GM21423 (cell line): ENCODE results near the gene CYRIA.

Experiments used
- ATAC-seq: cut with Tn5 transposase; IDR thresholded peaks from one replicate; pipeline ENCODE4 v1.9.1; 2021; ENCODE audit warnings: mild to moderate bottlenecking, moderate library complexity; ENCODE audit not compliant: unreplicated experiment

Gene CYRIA

DNA sequence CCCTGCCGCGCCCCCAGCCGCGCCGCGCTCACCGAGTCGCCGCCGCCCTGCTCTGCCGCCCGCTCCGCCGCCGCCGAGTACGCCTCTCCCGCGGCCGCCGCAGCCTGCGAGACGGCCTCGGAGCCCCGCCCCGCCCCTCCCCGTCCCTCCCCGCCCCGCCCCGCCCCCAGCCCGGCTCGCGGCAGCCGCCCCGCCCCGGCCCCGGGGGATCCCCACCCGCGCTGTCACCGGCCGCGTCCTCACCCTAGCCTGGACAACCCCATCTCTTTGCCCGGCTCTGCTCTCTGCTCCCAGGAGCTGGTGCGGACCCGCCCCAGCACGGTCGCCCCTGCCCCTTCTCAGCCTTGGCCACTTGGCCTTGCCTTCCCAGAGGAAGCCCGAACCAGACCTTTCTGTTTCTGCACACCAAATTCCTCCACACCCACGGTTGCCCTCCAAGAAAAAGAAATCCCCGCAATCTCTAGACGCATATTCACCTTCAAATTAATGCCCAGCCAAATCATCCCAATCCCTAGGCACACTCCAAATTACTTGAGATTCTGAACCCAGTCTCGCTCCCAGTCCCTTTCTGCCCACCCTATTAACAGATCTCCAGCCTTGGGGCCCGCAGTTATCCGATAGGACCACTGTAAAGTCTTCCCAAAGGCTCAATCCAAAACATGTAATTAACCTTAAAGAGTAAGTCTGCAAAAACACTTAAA lies at the start of gene CYRIA:
Gene CYRIA, minus strand, starts transcription at position 87 of the 701 bp plus-strand sequence. CDS start 77,715 bp downstream, outside the sequence.
- ATAC-seq = peak; percentile 60

- no peak for ATAC-seq
These were observed 47.4 kb upstream of the CYRIA start for GRCh38 chr2:16713011-16713423.

- no peak for ATAC-seq
These were observed 44.1 kb upstream of the CYRIA start for GRCh38 chr2:16709769-16710168.

GRCh38 chr2:16708173-16708572 lies 42.5 kb upstream of the CYRIA start:
- ATAC-seq = no peak

DNA sequence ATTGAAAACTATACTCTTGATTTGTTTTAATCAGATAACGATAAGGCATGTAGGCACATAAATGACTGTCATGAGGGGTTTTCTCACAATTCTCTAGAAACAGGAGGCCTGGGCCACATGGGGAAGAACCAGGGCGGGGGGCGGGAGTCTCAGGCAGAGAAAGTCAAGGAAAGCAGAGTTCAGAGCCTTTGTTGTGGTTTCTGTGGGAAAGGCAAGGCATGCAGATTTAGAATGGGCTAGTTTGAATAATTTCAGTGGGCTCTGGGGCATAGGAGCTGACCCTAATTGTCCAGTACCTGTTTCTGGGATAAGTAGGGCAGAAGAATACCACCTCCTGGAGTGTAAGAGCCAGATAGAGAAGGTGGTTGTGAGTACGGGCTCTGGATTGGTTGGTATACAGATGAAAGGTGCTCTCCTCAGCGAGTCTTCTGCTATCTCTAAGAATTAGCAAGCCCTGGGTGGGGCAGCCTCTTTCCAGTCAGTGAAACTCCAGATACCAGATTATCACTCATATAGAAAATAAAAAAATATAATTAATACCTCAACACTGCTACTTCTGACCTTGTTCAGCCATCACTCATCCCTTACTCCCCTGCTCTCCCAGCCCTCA lies 41.5 kb upstream of the CYRIA start:
- no peak for ATAC-seq

GRCh38 chr2:16700551-16701259 lies 35.1 kb upstream of the CYRIA start:
- ATAC-seq = no peak

DNA sequence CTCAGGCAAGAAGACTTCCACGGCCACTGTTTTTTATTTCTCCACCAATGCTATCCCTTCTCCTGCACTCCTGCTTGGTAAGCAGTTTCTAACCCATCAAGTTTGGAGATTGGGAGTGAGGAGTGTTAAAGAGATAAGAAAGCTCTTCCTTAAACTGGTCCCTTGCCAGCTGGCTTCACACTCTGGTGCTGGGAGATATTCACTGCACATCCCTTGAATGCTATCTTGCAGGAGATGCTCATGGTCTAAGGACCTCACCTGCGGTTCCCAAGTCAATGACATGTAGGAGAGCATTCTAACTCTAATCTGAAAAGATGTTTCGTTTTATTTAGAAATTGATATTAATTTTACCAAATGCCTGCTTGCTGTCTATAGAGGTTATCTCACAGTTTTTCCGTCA lies 28.2 kb upstream of the CYRIA start:
- no peak for ATAC-seq

DNA sequence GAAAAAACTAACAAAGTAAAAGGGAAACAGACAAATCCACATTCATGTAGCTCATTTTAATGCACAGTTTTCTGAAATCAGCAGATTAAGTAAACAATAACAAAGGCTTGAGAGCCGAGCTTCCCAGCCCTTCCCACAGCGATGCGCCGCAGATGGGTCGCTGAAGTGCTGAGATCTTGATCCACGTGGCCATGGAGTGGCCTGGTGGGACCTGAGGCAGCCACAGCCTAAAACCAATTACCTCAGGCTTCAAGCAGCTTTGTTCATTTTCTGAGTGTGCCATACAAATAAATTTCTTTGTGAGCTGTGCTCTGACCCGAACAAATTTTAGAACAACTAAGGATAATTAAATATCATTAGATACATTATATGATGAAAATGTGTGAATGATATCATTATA lies 25.6 kb upstream of the CYRIA start:
- no peak for ATAC-seq

- no peak for ATAC-seq
These were observed 22.3 kb upstream of the CYRIA start for GRCh38 chr2:16687955-16688354.

GRCh38 chr2:16687222-16687621 lies 21.6 kb upstream of the CYRIA start:
- ATAC-seq = no peak

DNA sequence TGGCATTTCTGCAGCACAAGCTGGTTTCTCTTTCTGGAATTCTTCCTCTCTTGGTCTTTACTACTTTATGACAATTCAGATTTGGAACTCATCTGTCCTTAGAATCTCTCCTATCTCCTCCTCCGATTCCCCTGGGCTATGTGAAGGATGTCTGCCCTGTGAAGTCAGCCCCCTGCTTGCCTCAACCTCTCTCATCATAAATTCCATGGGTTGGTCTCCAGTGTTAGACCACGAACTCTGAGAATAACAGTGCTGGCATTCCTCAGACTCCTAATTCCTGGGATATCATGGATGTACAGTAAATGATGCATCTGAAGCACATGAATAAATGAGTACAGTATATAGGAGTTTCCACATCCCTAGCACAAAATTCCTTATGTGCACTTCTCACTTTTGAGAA lies 21.0 kb upstream of the CYRIA start:
- no peak for ATAC-seq

DNA sequence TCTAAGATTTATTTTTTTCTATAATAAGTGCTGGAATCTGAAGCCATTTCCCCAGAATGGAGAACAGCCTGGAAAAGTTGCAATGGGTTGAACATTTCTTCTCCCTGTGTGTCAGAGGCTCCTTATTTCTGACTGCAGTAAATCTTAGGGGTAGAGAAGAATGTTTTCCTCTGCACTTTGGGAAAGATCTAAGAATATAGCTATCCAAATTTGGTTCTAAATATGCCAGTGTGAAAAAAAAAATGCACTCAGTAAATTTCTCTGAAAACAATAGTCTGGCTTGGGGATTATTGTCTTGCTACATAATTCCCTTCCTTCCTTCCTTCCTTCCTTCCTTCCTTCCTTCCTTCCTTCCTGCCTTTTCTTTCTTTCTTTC lies 19.7 kb upstream of the CYRIA start:
- no peak for ATAC-seq

DNA sequence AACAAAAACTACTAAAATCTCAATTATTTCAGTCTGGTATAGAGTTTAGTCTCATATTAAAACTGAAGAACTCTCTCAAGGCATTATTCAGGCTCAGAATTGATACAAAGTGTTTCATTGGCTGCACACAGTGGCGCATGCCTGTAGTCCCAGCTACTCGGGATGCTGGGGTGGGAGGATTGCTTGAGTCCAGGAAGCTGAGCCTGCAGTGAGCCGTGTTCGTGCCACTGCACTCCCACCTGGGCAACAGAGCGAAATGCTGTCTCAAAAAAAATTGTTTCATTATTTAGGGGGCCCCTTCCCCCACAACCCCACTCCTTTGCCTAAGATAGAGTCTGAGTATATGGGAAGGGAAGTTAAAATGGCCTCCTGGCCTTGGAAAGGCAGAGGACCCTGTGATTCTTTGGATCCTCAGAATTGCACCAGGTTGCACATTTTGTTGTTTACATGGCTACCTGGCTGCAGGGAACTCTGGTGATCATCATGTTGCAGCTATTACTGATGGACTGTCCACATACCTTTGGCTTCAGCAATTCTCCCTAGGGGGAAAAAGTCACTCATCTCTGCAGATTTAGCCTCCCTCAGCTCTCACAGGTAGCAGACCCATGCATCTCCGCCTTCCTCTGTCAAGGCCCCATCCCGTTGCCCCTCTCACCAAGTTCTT lies 19.2 kb upstream of the CYRIA start:
- no peak for ATAC-seq

- ATAC-seq = no peak
These were observed 17.9 kb upstream of the CYRIA start for GRCh38 chr2:16683576-16683975.

DNA sequence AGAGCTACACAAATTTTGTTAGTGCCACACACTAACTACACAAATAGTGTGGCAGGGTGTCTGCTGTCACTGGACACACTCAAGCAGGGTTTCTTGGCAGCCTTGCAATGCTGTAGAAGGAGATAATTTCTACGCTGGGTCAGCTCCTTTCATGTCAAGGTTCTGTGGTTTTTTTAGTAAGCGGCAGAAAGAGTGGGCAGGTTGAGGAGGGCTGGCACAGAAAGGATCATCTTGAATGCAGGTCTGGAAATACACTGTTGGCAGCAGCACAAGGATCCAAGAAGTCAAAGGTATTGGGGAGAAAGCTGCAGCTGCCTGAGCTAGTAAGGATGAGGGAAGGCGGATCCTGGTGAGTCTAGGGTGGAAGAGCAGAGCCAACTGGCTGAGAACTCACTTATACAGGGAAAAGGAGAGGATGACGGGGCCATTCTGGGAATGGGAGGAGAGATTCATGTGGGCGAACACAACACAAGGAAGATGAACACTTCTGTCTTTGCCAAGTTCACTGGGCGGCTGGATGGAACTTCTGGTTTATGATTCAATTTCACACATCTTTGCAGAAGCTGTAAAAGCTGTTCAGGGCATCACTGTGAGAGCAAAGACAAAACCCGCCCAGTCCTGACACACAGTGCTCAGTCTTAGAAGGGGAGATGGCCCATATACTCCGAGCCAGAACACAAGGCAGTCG lies 16.9 kb upstream of the CYRIA start:
- ATAC-seq = no peak

DNA sequence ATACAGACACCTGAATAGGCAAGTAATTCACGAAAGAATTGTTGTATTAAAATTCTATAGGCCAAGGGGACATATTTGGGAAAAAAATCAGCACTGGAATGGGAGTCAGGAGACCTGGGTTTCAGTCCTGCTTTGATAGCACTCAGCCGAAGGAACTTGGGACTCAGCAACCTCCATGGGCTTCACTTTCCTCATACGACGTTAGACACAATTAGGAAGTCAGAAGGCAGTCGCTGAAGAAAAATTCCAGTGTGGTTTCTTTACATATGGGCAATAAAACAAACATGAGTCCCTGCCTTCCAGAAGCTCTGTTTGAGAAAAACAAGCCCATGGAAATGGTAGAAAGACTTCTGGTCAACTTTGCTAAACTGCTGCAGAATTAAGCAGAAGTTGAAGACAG lies 15.1 kb upstream of the CYRIA start:
- no peak for ATAC-seq

DNA sequence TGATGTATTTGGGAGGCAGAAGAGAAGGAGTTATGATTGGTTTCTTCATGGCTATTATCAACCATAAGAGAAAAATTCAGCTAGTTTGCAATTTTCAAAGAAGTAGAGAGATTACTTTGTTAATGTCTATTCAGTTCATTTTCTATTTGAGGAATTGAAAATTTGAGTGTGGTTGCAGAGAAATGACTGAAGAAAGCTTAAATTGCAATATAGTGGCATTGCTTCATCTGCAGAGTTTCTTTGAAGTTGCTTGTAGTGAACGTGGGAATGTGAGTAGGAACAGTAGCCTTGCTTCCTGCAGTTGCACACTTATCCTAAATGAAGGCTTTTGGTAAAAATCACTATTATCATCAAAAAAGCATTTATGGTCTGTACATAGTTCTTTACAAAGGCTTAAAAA lies 14.7 kb upstream of the CYRIA start:
- no peak for ATAC-seq

DNA sequence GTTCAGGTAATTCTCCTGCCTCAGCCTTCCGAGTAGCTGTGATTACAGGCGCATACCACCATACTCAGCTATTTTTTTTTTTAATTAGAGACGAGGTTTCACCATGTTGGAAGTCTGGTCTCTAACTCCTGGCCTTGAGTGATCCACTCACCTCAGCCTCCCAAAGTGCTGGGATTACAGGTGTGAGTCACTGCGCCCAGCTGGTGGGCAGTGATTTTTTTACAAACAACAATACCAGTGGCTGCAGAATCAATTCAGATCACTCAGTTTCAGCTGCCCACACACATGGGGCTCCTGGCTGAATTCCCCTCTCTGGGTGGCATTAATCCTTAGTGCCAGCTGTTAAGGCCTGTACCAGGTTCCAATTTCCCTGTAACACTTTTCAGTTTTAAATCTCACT lies 13.3 kb upstream of the CYRIA start:
- no peak for ATAC-seq

GRCh38 chr2:16677875-16678274 lies 12.2 kb upstream of the CYRIA start:
- no peak for ATAC-seq

DNA sequence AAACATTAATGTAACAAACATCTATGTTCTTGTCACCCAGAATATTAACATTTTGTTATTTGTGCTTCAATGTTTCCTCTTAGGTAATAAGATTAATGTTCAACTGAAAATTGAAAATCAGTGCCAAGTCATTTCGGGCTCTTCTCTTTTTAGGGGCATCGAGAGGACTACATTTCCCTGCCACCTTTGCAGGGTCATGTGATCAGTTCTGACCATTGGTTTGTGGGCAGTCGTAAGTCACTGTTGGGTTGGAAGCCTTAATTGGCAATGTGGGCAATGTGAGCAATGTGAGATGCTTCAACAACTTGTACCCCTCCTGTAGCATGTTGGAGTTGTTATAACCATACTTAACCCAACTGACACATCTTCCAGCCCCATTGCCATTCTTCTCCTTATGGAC lies 10.1 kb upstream of the CYRIA start:
- ATAC-seq = no peak

GRCh38 chr2:16674154-16674553 lies 8.5 kb upstream of the CYRIA start:
- no peak for ATAC-seq
